NCI-H2196 treated with DMSO at 0.1 percent for 48 hours (cell line): ENCODE data around the gene GLT6D1.

Experiments used
- DNase-seq: peaks from one replicate; lab custom pipeline; 2025; ENCODE audit not compliant: unreplicated experiment; lab: John Stamatoyannopoulos, UW

Gene GLT6D1

GRCh38 chr9:135609366-135609955 is 29.9 kb downstream of the GLT6D1 start:
- DNase-seq = no peak

- no peak for DNase-seq
Observed at GRCh38 chr9:135608999-135609317, 30.4 kb downstream of the GLT6D1 start.

GRCh38 chr9:135608294-135608998 is 30.9 kb downstream of the GLT6D1 start:
- no peak for DNase-seq

- no peak for DNase-seq
Observed at GRCh38 chr9:135607401-135608293, 31.7 kb downstream of the GLT6D1 start.

- no peak for DNase-seq
Observed at GRCh38 chr9:135606885-135607259, 32.5 kb downstream of the GLT6D1 start.

GRCh38 chr9:135605238-135605781 is 34.0 kb downstream of the GLT6D1 start:
- DNase-seq = no peak

- no peak for DNase-seq
Observed at GRCh38 chr9:135604437-135605237, 34.7 kb downstream of the GLT6D1 start.

GRCh38 chr9:135602789-135603481 is 36.4 kb downstream of the GLT6D1 start:
- no peak for DNase-seq

- DNase-seq = no peak
Observed at GRCh38 chr9:135601988-135602387, 37.4 kb downstream of the GLT6D1 start.

- DNase-seq = no peak
Observed at GRCh38 chr9:135600296-135600817, 39.0 kb downstream of the GLT6D1 start.

GRCh38 chr9:135596211-135596610 is 43.1 kb downstream of the GLT6D1 start:
- DNase-seq = no peak

- no peak for DNase-seq
Observed at GRCh38 chr9:135592625-135593024, 46.7 kb downstream of the GLT6D1 start.

- DNase-seq = no peak
Observed at GRCh38 chr9:135592331-135592590, 47.1 kb downstream of the GLT6D1 start.

GRCh38 chr9:135591506-135592330 is 47.6 kb downstream of the GLT6D1 start:
- no peak for DNase-seq

- DNase-seq = no peak
Observed at GRCh38 chr9:135590486-135591079, 48.8 kb downstream of the GLT6D1 start.

- no peak for DNase-seq
Observed at GRCh38 chr9:135589596-135590485, 49.5 kb downstream of the GLT6D1 start.

GRCh38 chr9:135588886-135589595 is 50.3 kb downstream of the GLT6D1 start:
- no peak for DNase-seq

GRCh38 chr9:135588371-135588770 is 51.0 kb downstream of the GLT6D1 start:
- no peak for DNase-seq
